K562 (cell line): ENCODE data around the gene STRADB. TPM values are rescaled to one million over a fixed set of nuclear protein-coding genes. Genes with fewer than 3 reads are reported as not detected.

Experiments used
- AFF1 ChIP-seq, 2 experiments: fragments of 450-650 bp; IDR thresholded peaks; 2 replicates each; pipeline ENCODE4 v1.6.1; 2018; ENCODE audit warnings: mild to moderate bottlenecking in 2 of 2, low read depth in 1 of 2; ENCODE audit not compliant: partially characterized antibody in 2 of 2
- CHAMP1 ChIP-seq: fragments of 450-650 bp; IDR thresholded peaks from 2 replicates; pipeline ENCODE4 v1.6.1; 2016; ENCODE audit warnings: mild to moderate bottlenecking
- CHD2 ChIP-seq: IDR thresholded peaks from 2 replicates; pipeline ENCODE4 v1.6.1; 2011; ENCODE audit warnings: low read depth, low read length
- CREB5 ChIP-seq: fragments of 250-450 bp; sonication (Bioruptor Pico); IDR thresholded peaks from 2 replicates; pipeline ENCODE4 v1.5.0; 2020; ENCODE audit warnings: mild to moderate bottlenecking
- E2F1 ChIP-seq: sonication (generic); formaldehyde crosslinking; IDR thresholded peaks from 2 replicates; pipeline ENCODE4 v1.8.1; 2023; ENCODE audit warnings: mild to moderate bottlenecking, missing genetic modification reagents, moderate library complexity
- HEY1 ChIP-seq: fragments of 250-450 bp; sonication (Bioruptor Pico); IDR thresholded peaks from 2 replicates; pipeline ENCODE4 v1.5.0; 2020; ENCODE audit warnings: mild to moderate bottlenecking, moderate library complexity, borderline replicate concordance
- HNRNPUL1 ChIP-seq: fragments of 200-400 bp; formaldehyde crosslinking; IDR thresholded peaks from 2 replicates; pipeline ENCODE4 v1.6.1; 2017; ENCODE audit warnings: low read length
- MCM2 ChIP-seq: fragments of 450-650 bp; IDR thresholded peaks from 2 replicates; pipeline ENCODE4 v1.6.1; 2017; ENCODE audit warnings: low read depth, mild to moderate bottlenecking
- NFXL1 ChIP-seq: fragments of 450-650 bp; formaldehyde crosslinking; IDR thresholded peaks from 2 replicates; pipeline ENCODE4 v1.4.0; 2021; ENCODE audit warnings: mild to moderate bottlenecking
- STAG1 ChIP-seq: sonication (generic); formaldehyde crosslinking; IDR thresholded peaks from 2 replicates; pipeline ENCODE4 v1.5.0; 2020; ENCODE audit warnings: missing genetic modification reagents, borderline replicate concordance
- U2AF1 ChIP-seq: fragments of 200-400 bp; formaldehyde crosslinking; optimal IDR thresholded peaks from 2 replicates; pipeline ENCODE3; 2017; ENCODE audit warnings: mild to moderate bottlenecking, low read depth, low read length, moderate library complexity
- ZBTB12 ChIP-seq: fragments of 250-450 bp; sonication (Bioruptor Pico); IDR thresholded peaks from 2 replicates; pipeline ENCODE4 v1.4.0; 2020
- ZBTB2 ChIP-seq: fragments of 450-650 bp; IDR thresholded peaks from 2 replicates; pipeline ENCODE4 v1.6.1; 2016; ENCODE audit warnings: antibody characterized with exemption
- ZKSCAN8 ChIP-seq: fragments of 200-800 bp; sonication (Bioruptor generic); IDR thresholded peaks from 2 replicates; pipeline ENCODE4 v1.6.1; 2016; ENCODE audit warnings: missing genetic modification characterization, missing compliant biosample characterization
- polyA plus RNA-seq, 8 experiments: library from polyadenylated mRNA; depleted of rRNA in 4 of 8; stranded (reverse) in 5 of 8; unstranded in 3 of 8; fragments of >200 nt; fragmentation: Nextera tagmentation in 2 of 8; fragmentation: Illumina TruSeq in 1 of 8; extraction: Ambion mirVana in 2 of 8; extraction: Trizol in 1 of 8; gene quantifications; 2 replicates each; pipeline versions ENCODE4 v1.2.1 to v1.2.3, GENCODE V29; 2011 to 2014; ENCODE audit warnings: inconsistent platforms in 1 of 8, missing spikeins in 1 of 8
- total RNA-seq, 7 experiments: library from RNA; depleted of rRNA in 6 of 7; stranded (reverse); fragments of >200 nt in 6 of 7; fragmentation: Illumina TruSeq in 2 of 7; extraction: Trizol in 2 of 7; gene quantifications; 2 replicates each; pipeline versions ENCODE4 v1.2.1 to v1.2.3, GENCODE V29; 2011 to 2021; ENCODE audit warnings: low replicate concordance in 1 of 7

The STRADB gene
- total and polyA plus RNA-seq, 9 of the 15 experiments (the other 6 are each of a cell fraction or from before 2014, with no cell fraction given), result 6.9 to 30.6 (median 15.7) TPM

GRCh38 chr2:201440182-201440581 is 11.4 kb upstream of the STRADB start (continued):
- TF ChIP-seq CREB5 (CRISPR knock-in tag) (no peak), HEY1 (CRISPR knock-in tag) (no peak), CHD2 (no peak), STAG1 (no peak), ZBTB2 (no peak), CHAMP1 (peak; percentile 72; the same call in 1 of the 2 replicates), HNRNPUL1 (no peak), ZBTB12 (no peak), MCM2 (no peak), NFXL1 (CRISPR knock-in tag) (no peak), U2AF1 (no peak), E2F1 (no peak), ZKSCAN8 (CRISPR knock-in tag) (no peak), AFF1 (IDR thresholded peaks at IDR 0.05; ENCODE audit: low read depth in 1 of 2, partially characterized antibody in 2 of 2) (no peak)
